Choroid plexus epithelial cell (primary cell): ENCODE measurements around the gene CPN2.

ENCODE experiments used
- DNase-seq: peaks from one replicate; pipeline ENCODE4 v3.0.0-alpha.2; 2010; ENCODE audit warnings: low read depth
- H3K4me3 ChIP-seq: 2 replicates; pipeline ENCODE4 v1.5.1; 2011; ENCODE audit warnings: low read depth, mild to moderate bottlenecking, control low read depth, low read length, moderate library complexity
- TF ChIP-seq, protein P1 (sequence below): conservative IDR thresholded peaks from 2 replicates; pipeline ENCODE4 v1.5.1; 2011; ENCODE audit warnings: low read depth, mild to moderate bottlenecking, control low read depth, inconsistent platforms, low read length, moderate library complexity

CPN2 gene

DNA sequence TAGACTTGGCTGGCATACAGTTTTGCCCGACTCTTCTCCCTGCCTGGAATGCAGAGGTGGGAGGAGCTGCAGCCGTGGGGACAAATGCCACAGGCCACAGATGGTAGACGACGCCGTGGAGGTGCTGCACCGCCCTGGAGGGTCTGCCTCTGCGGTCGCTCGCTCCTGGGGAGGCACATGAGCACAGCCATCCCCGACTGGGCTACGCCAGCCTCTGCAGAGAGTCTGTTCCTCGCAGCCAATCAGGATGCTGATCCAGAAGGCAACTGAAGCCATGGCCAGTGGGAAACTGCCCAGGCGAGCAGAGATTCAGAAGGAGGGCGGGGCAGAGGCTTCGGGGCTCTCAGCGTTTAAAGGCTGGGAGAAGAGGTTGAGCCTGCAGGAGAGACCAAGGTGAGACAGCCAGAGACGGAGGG is 30.3 kb upstream of the CPN2 start:
- no peak for DNase-seq
- TF ChIP-seq, protein P1, sequence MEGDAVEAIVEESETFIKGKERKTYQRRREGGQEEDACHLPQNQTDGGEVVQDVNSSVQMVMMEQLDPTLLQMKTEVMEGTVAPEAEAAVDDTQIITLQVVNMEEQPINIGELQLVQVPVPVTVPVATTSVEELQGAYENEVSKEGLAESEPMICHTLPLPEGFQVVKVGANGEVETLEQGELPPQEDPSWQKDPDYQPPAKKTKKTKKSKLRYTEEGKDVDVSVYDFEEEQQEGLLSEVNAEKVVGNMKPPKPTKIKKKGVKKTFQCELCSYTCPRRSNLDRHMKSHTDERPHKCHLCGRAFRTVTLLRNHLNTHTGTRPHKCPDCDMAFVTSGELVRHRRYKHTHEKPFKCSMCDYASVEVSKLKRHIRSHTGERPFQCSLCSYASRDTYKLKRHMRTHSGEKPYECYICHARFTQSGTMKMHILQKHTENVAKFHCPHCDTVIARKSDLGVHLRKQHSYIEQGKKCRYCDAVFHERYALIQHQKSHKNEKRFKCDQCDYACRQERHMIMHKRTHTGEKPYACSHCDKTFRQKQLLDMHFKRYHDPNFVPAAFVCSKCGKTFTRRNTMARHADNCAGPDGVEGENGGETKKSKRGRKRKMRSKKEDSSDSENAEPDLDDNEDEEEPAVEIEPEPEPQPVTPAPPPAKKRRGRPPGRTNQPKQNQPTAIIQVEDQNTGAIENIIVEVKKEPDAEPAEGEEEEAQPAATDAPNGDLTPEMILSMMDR, result no peak
- H3K4me3 ChIP-seq, result no peak overlapping the region

DNA sequence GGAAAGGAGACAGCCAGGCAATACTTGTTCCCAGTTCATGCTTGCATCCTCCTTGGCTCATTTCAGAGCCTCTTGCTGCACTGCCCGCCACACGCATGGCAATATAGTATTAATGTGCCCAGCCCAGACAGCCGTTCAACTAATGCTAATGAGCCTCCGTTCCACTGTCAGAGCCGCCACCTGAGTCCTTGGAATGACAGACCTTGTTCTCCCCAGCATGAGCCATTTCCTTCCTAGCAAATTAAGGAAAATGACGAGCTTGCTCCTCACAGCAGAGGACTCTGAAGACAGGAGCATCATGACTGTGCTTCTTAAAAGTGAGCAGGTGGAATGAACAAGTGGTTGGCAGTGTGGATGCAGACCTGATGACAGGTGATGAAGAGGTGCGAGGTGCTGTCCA is 29.2 kb upstream of the CPN2 start:
- no peak overlapping the region for H3K4me3 ChIP-seq
- TF ChIP-seq, protein P1, result no peak
- DNase-seq, result no peak

DNA sequence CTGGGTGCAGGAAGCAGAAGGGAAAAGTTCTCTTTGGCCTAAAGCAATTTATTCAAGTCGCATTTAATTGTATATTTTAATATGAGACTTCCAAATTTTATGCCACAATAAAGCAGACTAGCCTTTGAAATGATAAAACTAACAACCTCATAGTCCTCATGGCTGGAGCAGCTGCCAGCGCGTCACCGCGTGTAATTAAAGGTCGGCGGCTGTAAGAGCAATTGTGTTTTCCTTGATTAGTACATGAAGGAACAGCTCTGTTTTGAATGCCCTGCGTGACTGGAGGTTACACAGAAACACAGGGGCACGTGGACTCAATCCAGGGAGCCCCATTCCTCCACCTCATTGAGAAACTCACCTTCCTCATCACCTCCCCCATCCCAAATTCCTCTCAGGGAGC is 28.5 kb upstream of the CPN2 start:
- DNase-seq, result no peak
- H3K4me3 ChIP-seq, result no peak overlapping the region
- TF ChIP-seq, protein P1, result no peak

DNA sequence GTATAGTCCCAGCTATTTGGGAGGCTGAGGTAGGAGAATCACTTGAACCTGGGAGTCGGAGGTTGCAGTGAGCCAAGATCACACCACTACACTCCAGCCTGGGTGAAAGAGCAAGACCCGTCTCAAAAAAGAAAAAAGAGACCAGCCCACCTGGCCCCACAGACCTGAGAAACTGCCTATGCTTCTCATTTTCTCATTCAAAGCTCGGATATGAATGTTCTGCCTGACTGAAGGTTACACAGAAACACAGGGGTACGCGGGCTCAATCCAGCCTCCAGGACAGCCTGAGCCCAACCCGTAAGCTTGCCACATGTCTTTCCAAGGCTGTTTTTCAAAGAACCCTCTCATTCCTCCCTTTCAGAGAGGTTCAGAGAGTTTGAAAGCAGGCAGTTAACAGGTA is 28.1 kb upstream of the CPN2 start:
- TF ChIP-seq, protein P1, result no peak
- no peak for DNase-seq
- no peak overlapping the region for H3K4me3 ChIP-seq

DNA sequence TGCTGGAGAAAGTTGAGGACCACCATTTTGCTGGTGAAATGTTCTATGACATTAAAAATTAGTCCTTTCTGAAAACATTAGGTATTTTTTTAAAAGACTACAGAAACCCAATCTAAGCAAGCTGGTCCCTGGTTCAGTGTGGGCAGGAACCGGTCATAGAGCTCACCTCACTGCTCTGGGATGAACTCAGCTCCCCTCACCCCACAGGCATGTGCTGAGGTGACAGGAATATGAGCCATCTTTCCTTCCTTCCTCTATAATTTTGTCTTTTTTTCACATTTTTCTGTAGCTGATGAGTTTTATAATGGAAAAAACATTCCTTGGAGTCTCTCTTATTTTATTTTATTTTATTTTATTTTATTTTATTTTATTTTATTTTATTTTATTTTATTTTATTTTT is 26.6 kb upstream of the CPN2 start:
- no peak for DNase-seq
- H3K4me3 ChIP-seq, result no peak overlapping the region
- TF ChIP-seq, protein P1, result no peak

DNA sequence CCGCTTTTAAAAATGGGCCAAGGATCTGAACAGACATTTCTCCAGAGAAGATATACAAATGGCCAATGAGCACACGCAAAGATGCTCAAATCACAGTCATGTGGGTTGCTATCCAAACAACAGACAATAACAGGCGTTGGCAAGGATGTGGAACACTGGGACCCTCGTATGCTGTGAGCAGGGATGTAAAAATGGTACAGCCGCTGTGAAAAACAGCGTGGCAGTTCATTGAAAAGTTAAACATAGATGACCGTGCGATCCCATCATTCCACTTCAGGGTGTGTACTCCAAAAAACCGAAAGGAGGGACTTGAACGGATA is 25.1 kb upstream of the CPN2 start:
- no peak for DNase-seq
- TF ChIP-seq, protein P1, result no peak
- no peak overlapping the region for H3K4me3 ChIP-seq

DNA sequence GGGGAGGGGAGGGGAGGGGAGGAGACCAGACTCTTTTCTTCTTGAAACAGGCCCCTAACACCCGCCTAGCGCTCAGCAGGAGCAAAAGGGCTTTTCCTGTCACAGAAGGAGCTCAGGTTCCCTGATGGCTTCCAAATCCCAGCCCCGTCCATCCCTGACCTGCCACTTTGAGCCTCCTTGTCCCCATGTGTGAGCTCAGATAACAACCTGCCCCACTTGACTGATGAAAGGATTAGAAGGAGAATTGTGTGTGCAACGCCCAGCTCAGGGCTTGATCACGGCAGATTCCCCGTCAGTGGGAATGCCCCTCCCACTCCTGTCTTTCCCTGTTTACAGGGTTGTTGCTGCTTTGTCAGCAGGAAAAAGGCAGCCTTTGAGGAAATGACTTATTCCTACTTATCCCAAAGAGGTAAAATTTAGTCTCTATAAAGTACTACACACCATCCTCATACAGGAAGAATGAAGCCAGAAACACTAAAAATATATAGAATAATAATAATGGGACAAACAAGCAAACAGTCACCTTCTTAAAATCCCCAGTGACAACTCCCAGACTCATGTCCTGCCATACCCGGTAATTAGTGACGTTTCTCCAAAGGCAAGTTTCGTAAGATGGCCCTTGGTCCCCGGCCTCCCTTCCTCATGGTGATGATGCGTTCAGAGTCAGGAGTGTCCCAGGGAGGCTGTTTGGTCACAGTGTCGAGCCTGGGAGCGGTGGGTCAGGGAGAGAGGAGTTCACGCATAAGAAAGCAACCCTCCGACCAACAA is 24.5 kb upstream of the CPN2 start:
- H3K4me3 ChIP-seq, result no peak overlapping the region
- TF ChIP-seq, protein P1, result no peak
- DNase-seq, result no peak
